ENCODE results near the gene PPP4R4. TPM values are rescaled to one million over a fixed set of nuclear protein-coding genes. Genes with fewer than 3 reads are reported as not detected.
"Not testable (repeated sequence)": the region's sequence is repeated elsewhere in the genome, so short reads cannot be mapped to it uniquely, and the experiment has no call there.

Gene PPP4R4
- polyA plus RNA-seq, 1 donor = 0.32 TPM

GRCh38 chr14:94278731-94279130, 104.6 kb downstream of the PPP4R4 start:
- DNase-seq = no peak

GRCh38 chr14:94282991-94283723, 109.0 kb downstream of the PPP4R4 start:
- no peak for DNase-seq

- no peak for DNase-seq
Measured at GRCh38 chr14:94284221-94284620, 110.1 kb downstream of the PPP4R4 start.

GRCh38 chr14:94285158-94285557, 111.0 kb downstream of the PPP4R4 start:
- DNase-seq = no peak

GRCh38 chr14:94288610-94289465, 114.7 kb downstream of the PPP4R4 start:
- DNase-seq = no peak

- DNase-seq = no peak
Measured at GRCh38 chr14:94290197-94290596, 116.1 kb downstream of the PPP4R4 start.

GRCh38 chr14:94291159-94291905, 117.2 kb downstream of the PPP4R4 start:
- no peak for DNase-seq

- no peak for DNase-seq
Measured at GRCh38 chr14:94291906-94292525, 117.9 kb downstream of the PPP4R4 start.

GRCh38 chr14:94292526-94292871, 118.4 kb downstream of the PPP4R4 start:
- DNase-seq = no peak

- DNase-seq = no peak
Measured at GRCh38 chr14:94292872-94293577, 118.9 kb downstream of the PPP4R4 start, which contains the start of gene SERPINA10. Gene SERPINA10 (minus strand): TSS chr14:94293268. CDS start chr14:94290593, 2,675 bp downstream.

- DNase-seq = no peak
Measured at GRCh38 chr14:94293578-94293924, 119.4 kb downstream of the PPP4R4 start.

GRCh38 chr14:94295360-94296180, 121.4 kb downstream of the PPP4R4 start:
- no peak for DNase-seq

GRCh38 chr14:94296181-94296545, 122.0 kb downstream of the PPP4R4 start:
- not testable (repeated sequence) for DNase-seq

- DNase-seq = no peak
Measured at GRCh38 chr14:94298130-94298529, 124.0 kb downstream of the PPP4R4 start.

GRCh38 chr14:94303111-94303510, 129.0 kb downstream of the PPP4R4 start:
- DNase-seq = no peak

- no peak for DNase-seq
Measured at GRCh38 chr14:94304243-94304642, 130.1 kb downstream of the PPP4R4 start.

- DNase-seq = no peak
Measured at GRCh38 chr14:94305620-94306019, 131.5 kb downstream of the PPP4R4 start.

GRCh38 chr14:94306047-94306978, 132.2 kb downstream of the PPP4R4 start:
- no peak for DNase-seq

GRCh38 chr14:94307410-94307992, 133.4 kb downstream of the PPP4R4 start:
- DNase-seq = no peak
